ENCODE results near the gene ANKRD53.
"Not testable (repeated sequence)": the region's sequence is repeated elsewhere in the genome, so short reads cannot be mapped to it uniquely, and the experiment has no call there.

Gene ANKRD53

DNA sequence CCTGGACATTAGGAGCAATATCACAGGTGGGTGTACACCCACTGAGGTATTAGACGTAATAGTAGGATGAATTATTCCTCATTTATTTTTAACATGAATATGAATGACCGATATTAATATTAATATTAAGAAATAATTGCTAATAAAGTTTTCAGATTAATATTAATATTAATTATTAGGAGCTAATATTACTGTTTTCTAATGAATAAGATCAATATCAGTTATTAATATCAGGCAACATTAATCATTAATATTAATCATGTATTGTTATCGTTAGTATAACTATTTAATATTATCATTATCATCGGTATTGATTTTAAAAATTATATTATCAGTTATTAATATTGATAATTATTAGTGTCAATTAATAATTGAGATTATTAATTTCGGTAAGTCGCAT, 41.6 kb downstream of the ANKRD53 start:
- DNase-seq, result not testable (repeated sequence)

DNA sequence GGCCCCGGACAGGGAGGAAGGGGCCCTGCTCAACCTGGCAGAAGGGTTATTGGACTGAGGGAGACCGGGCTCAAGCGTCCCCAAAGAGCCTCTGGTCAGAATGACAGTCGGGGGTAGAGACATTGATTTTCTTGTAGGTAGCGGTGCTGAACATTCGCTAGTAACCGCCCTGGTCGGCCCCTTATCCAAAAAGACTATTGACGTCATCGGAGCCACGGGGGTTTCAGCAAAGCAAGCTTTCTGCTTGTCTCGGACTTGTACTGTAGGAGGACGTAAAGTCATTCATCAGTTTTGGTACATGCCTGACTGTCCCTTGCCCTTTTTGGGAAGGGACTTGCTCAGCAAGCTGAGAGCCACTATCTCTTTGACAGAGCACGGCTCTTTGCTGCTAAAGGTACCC, 43.0 kb downstream of the ANKRD53 start:
- not testable (repeated sequence) for DNase-seq

DNA sequence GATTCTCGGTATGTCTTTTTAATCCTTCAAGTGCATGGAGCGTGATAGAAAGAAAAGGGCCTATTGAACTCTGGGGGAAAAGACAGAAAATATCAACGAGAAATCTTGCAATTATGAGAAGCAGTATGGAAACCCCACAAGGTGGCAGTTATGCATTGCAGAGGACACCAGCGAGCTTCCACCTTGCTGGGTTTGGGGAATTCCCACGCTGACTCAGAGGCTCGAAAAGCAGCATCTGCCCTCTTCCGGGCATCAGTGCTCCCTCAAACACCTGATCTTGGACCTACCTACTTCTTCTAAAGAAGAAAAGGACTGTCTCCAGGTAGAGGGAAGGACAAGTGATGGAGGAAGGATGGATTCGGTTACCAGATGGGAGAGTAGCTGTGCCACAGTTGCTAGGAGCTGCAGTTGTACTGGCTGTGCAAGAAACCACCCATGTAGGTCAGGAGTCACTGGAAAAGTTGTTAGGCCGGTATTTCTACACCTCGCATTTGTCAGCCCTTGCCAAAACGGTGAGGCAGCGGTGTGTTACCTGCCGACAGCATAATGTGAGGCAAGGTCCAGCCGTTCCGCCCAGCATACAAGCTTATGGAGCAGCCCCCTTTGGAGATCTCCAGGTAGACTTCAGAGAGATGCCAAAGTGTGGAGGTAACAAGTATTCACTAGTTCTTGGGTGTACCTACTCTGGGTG, 45.3 kb downstream of the ANKRD53 start:
- not testable (repeated sequence) for DNase-seq

All from MV-4-11 (cell line).